ENCODE measurements around the gene DHCR24. TPM values are rescaled to one million over a fixed set of nuclear protein-coding genes. Genes with fewer than 3 reads are reported as not detected.
A peak's percentile ranks its signal among the peaks of the same experiment; 100 is the strongest.

Gene DHCR24
- polyA plus RNA-seq, 1 experiment, result 60.5 TPM

- Histone ChIP-seq H3K27me3 (ENCODE audit: control insufficient read depth, insufficient read depth, low read length) (no peaks in the 10 kb centered on the region), H3K9me3 (ENCODE audit: control insufficient read depth, insufficient read depth, low read length) (no peaks in the 10 kb centered on the region; the same call in 1 of the 2 replicates), H3K4me3 (ENCODE audit: low read depth, low read length) (no peak overlapping the region), H3K27ac (ENCODE audit: low read depth, low read length) (peak overlapping the region; percentile 95)
- no peak for TF ChIP-seq CTCF (IDR thresholded peaks at IDR 0.05; ENCODE audit: low read depth, low read length)
- POLR2A ChIA-PET, result interaction anchor here (0.6 to 0.9 kb wide), 2 partner anchors 29 to 36 kb away, joined by 7 read pairs; partner anchors contain the start of gene DHCR24
- peak; percentile 94 for DNase-seq (ENCODE audit: low read depth, low spot score)
- CTCF ChIA-PET, result interaction anchor here (0.7 to 3.2 kb wide), 2 partner anchors 21 to 94 kb away, joined by 3 to 13 read pairs; no protein-coding TSS in a partner anchor
These were observed 36.3 kb downstream of the DHCR24 start for GRCh38 chr1:54850737-54851136.

GRCh38 chr1:54850069-54850730 lies 36.8 kb downstream of the DHCR24 start:
- Histone ChIP-seq H3K27me3 (ENCODE audit: control insufficient read depth, insufficient read depth, low read length) (no peaks in the 10 kb centered on the region), H3K27ac (ENCODE audit: low read depth, low read length) (peak overlapping the region; percentile 86), H3K9me3 (ENCODE audit: control insufficient read depth, insufficient read depth, low read length) (no peaks in the 10 kb centered on the region; the same call in 1 of the 2 replicates), H3K4me3 (ENCODE audit: low read depth, low read length) (no peak overlapping the region)
- CTCF ChIA-PET, result interaction anchor here (3.2 kb wide), 1 partner anchor 95 kb away, joined by 13 read pairs; no protein-coding TSS in a partner anchor
- TF ChIP-seq CTCF (IDR thresholded peaks at IDR 0.05; ENCODE audit: low read depth, low read length), result no peak
- POLR2A ChIA-PET, result interaction anchor here (0.9 kb wide), 1 partner anchor 36 kb away, joined by 7 read pairs; the partner anchor contains the start of gene DHCR24
- DNase-seq (ENCODE audit: low read depth, low spot score), result no peak

DNA sequence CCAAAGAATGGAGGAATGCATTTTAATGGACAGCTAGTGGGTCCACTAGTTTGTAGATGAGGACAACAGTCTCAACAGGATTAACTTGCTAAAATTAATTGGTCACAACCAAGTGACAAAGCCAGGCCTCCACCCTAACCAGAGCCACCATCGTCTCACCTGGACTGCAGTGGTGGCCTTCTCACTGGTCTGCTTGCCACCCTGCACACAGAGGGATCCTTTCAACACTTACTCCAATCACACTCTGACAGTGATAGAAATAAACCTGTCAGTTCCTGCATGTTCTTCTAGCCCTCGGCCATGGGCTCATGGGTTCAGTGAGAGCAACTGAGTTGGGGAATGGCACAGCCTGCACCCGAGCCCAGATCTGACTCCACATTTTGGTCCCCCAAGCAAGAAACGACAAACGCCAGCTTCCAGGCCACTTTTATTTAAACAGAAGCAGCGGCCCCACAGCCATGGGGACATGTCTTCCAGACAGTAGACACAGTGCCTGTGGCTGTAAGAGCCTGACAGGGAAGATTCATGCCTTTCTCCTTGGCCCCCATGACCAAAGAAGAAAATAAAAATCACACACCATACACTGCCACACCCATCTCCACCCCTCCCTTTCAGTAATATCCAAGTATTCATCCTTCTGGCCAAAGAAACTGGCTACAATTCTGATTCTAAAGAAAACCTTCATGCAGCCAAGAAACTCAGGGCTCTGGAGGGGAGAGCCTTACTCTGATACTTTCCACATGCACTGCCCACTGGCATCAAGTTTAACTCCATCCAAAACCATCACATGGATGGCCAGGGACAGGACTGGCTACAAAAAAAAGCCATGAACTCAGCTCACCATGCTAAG lies 37.6 kb downstream of the DHCR24 start:
- POLR2A ChIA-PET, result no interaction called here
- no peak for DNase-seq (ENCODE audit: low read depth, low spot score)
- CTCF ChIA-PET, result interaction anchor here (3.2 kb wide), 1 partner anchor 96 kb away, joined by 13 read pairs; no protein-coding TSS in a partner anchor
- no peak overlapping the region for H3K4me3 ChIP-seq (ENCODE audit: low read depth, low read length)
- peak overlapping the region; percentile 86 for H3K27ac ChIP-seq (ENCODE audit: low read depth, low read length)
- TF ChIP-seq CTCF (IDR thresholded peaks at IDR 0.05; ENCODE audit: low read depth, low read length), result no peak
- no peaks in the 10 kb centered on the region for H3K27me3 ChIP-seq (ENCODE audit: control insufficient read depth, insufficient read depth, low read length)
- H3K9me3 ChIP-seq (ENCODE audit: control insufficient read depth, insufficient read depth, low read length), result no peaks in the 10 kb centered on the region; the same call in 1 of the 2 replicates

GRCh38 chr1:54848134-54848948 lies 38.7 kb downstream of the DHCR24 start:
- ChIA-PET CTCF (interaction anchor here (3.2 kb wide), 1 partner anchor 97 kb away, joined by 13 read pairs; no protein-coding TSS in a partner anchor), POLR2A (no interaction called here)
- TF ChIP-seq CTCF (IDR thresholded peaks at IDR 0.05; ENCODE audit: low read depth, low read length), result 0 out of 2 replicates have a peak, but pooled peaks have one; percentile 7
- Histone ChIP-seq H3K4me3 (ENCODE audit: low read depth, low read length) (no peak overlapping the region), H3K27me3 (ENCODE audit: control insufficient read depth, insufficient read depth, low read length) (no peaks in the 10 kb centered on the region), H3K9me3 (ENCODE audit: control insufficient read depth, insufficient read depth, low read length) (no peaks in the 10 kb centered on the region), H3K27ac (ENCODE audit: low read depth, low read length) (no peak overlapping the region)
- DNase-seq (ENCODE audit: low read depth, low spot score), result no peak

Measured in AG04450 (cell line).